ENCODE data around the gene RASAL2.
A peak's percentile ranks its signal among the peaks of the same experiment; 100 is the strongest.

Gene RASAL2

DNA sequence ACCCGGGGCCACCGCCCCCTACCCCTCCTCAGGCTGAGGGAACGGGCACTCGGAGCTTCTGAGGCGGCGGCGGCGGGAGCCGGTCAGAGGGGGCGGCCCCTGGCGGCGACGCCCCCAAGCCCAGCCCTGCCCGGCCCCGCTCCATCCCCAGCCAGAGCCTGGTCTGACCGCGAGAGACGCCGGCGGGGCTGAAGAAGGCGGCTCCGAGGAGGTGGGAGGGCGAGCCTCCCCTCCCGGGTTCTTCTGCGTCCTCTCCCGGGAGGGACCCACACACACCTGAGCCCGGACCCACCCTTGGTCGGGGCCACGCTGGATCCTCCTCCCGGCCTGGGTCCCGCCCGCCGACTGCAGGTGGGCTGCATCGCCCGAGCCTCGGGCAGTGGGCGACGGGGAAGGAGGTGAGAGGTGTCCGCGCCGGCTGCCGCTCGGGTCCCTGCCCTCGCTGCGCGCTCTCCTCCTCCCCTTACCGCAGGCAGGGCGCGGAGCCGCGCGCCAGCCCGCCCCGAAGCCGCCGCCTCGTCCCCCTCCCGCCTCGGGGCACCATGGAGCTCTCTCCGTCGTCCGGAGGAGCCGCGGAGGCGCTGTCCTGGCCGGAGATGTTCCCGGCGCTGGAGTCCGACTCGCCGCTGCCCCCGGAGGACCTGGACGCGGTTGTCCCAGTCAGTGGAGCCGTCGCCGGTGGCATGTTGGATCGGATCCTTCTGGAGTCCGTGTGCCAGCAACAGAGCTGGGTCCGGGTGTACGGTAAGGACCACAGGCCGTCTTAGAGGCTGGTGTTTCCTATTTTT lies at the start of gene RASAL2:
TSS of gene RASAL2 (plus strand) at position 154 of the 788 bp plus-strand sequence. CDS start at position 543, 389 bp downstream.
- H3K4me2 ChIP-seq (ENCODE audit: low read depth, low read length, poor library complexity, severe bottlenecking), result peak within 1 kb of the TSS; percentile 39
- H3F3A ChIP-seq (ENCODE audit: insufficient read depth), result no peaks in the 10 kb centered on the region
- TF ChIP-seq EZH2phosphoT487 (conservative IDR thresholded peaks at IDR 0.05; ENCODE audit: low read length), result no peak
- TF ChIP-seq, protein P1, sequence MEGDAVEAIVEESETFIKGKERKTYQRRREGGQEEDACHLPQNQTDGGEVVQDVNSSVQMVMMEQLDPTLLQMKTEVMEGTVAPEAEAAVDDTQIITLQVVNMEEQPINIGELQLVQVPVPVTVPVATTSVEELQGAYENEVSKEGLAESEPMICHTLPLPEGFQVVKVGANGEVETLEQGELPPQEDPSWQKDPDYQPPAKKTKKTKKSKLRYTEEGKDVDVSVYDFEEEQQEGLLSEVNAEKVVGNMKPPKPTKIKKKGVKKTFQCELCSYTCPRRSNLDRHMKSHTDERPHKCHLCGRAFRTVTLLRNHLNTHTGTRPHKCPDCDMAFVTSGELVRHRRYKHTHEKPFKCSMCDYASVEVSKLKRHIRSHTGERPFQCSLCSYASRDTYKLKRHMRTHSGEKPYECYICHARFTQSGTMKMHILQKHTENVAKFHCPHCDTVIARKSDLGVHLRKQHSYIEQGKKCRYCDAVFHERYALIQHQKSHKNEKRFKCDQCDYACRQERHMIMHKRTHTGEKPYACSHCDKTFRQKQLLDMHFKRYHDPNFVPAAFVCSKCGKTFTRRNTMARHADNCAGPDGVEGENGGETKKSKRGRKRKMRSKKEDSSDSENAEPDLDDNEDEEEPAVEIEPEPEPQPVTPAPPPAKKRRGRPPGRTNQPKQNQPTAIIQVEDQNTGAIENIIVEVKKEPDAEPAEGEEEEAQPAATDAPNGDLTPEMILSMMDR (IDR thresholded peaks at IDR 0.05; ENCODE audit: insufficient read depth, low read length, poor library complexity, severe bottlenecking), result no peak
- no peak within 1 kb of the TSS for H3K27ac ChIP-seq (ENCODE audit: low read depth, low read length)
- H3K36me3 ChIP-seq (ENCODE audit: low read length), result no peaks in the 10 kb centered on the region
- peak within 1 kb of the TSS; percentile 43 for H3K4me3 ChIP-seq (ENCODE audit: insufficient read depth, low read length, poor library complexity, severe bottlenecking)
- H3K9me2 ChIP-seq (replicated peaks; ENCODE audit: insufficient read depth, low read length), result no peaks in the 10 kb centered on the region
- no peaks in the 10 kb centered on the region for H3K27me3 ChIP-seq (ENCODE audit: low read length)
- H4K20me1 ChIP-seq (ENCODE audit: low read depth, low read length), result no peaks in the 10 kb centered on the region
- H3K9me3 ChIP-seq (ENCODE audit: insufficient read depth, low read length), result no peaks in the 10 kb centered on the region
- H3K9ac ChIP-seq (ENCODE audit: low read length), result peak within 1 kb of the TSS; percentile 43
- H2AFZ ChIP-seq (ENCODE audit: low read depth, low read length, severe bottlenecking), result no peak within 1 kb of the TSS
- no peaks in the 10 kb centered on the region for H3K79me2 ChIP-seq (ENCODE audit: insufficient read depth, low read length)

DNA sequence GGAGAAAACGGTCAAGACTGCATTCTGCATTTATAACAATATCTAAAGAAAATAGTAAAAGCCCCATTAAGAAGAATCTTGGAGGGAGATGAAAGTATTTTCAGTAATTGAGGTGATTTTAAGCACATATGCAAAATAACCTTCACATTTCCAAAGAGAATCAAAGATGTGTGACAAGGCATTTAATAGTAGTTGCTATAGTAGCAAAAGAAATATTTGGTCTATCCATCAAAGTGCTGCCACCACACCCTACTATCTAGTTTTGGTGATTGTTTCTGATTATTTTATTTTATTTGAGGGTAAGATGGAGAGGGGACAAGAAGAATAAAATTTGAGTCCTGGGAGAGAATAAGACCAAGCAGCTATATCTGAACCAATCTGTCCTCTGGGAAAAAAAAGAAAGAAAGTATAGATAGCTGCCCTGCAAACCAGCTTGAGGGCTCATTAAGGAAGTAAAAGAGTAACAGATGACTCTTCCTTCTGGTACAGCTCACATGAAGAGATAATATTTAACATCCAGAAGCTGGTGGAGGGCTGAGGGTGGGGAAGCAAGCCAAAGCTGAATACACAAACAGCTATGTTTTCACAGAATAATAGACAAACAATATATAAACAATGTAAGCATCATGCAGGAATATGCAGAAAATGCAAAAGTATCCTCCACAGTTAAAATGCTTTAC lies 47.2 kb upstream of the RASAL2 start:
- H3K27ac ChIP-seq (ENCODE audit: low read depth, low read length), result no peak overlapping the region

DNA sequence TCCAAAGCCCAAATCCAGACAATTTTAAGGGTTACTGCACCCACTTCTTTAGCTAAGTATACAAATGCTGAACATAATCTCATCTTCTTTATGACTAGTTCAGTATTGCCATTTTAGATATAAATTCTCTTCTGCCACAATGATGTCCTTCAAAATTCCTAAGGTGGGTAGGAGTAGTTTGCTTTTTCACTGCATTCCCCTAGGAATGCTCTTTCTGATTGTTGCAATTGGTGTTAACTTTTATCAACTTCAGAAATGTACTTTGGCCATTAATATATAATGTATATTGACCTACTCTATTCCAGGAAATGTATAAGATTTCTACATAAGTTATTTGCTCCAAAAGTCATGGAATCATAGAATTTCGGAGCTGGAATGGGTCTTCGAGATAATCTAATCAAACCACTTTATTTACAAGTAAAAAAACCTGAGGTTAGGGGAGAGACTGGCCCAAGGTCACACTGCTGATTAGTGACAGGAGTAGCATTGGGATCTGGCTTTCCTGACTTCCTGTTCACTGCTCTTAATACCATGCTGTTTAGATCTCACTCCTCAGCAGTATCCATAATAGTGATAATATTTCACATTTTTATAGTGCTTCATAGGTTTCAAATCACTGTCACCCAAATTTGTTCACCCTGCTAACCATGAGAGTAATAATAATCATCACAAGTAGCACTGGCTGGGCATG lies 46.4 kb upstream of the RASAL2 start:
- H3K27me3 ChIP-seq (ENCODE audit: low read length), result no peaks in the 10 kb centered on the region
- no peak overlapping the region for H3K27ac ChIP-seq (ENCODE audit: low read depth, low read length)
- no peak overlapping the region for H3K4me3 ChIP-seq (ENCODE audit: insufficient read depth, low read length, poor library complexity, severe bottlenecking)
- no peak overlapping the region for H3K4me2 ChIP-seq (ENCODE audit: low read depth, low read length, poor library complexity, severe bottlenecking)
- no peaks in the 10 kb centered on the region for H3K36me3 ChIP-seq (ENCODE audit: low read length)
- no peaks in the 10 kb centered on the region for H3K9me2 ChIP-seq (replicated peaks; ENCODE audit: insufficient read depth, low read length)
- TF ChIP-seq, protein P1 (IDR thresholded peaks at IDR 0.05; ENCODE audit: insufficient read depth, low read length, poor library complexity, severe bottlenecking), result no peak
- no peak for TF ChIP-seq EZH2phosphoT487 (conservative IDR thresholded peaks at IDR 0.05; ENCODE audit: low read length)
- H2AFZ ChIP-seq (ENCODE audit: low read depth, low read length, severe bottlenecking), result no peak overlapping the region
- no peak overlapping the region for H3K9ac ChIP-seq (ENCODE audit: low read length)
- no peaks in the 10 kb centered on the region for H3F3A ChIP-seq (ENCODE audit: insufficient read depth)
- H3K79me2 ChIP-seq (ENCODE audit: insufficient read depth, low read length), result no peaks in the 10 kb centered on the region
- no peaks in the 10 kb centered on the region for H4K20me1 ChIP-seq (ENCODE audit: low read depth, low read length)
- H3K9me3 ChIP-seq (ENCODE audit: insufficient read depth, low read length), result no peaks in the 10 kb centered on the region

More for the DNA sequence above, 47.2 kb upstream of the RASAL2 start:
- Histone ChIP-seq H3K9me3 (ENCODE audit: insufficient read depth, low read length) (no peaks in the 10 kb centered on the region), H3K27me3 (ENCODE audit: low read length) (no peaks in the 10 kb centered on the region), H3K4me3 (ENCODE audit: insufficient read depth, low read length, poor library complexity, severe bottlenecking) (no peak overlapping the region), H3K9ac (ENCODE audit: low read length) (no peak overlapping the region), H2AFZ (ENCODE audit: low read depth, low read length, severe bottlenecking) (no peak overlapping the region), H3F3A (ENCODE audit: insufficient read depth) (no peaks in the 10 kb centered on the region), H3K79me2 (ENCODE audit: insufficient read depth, low read length) (no peaks in the 10 kb centered on the region), H4K20me1 (ENCODE audit: low read depth, low read length) (no peaks in the 10 kb centered on the region), H3K4me2 (ENCODE audit: low read depth, low read length, poor library complexity, severe bottlenecking) (no peak overlapping the region), H3K36me3 (ENCODE audit: low read length) (no peaks in the 10 kb centered on the region), H3K9me2 (replicated peaks; ENCODE audit: insufficient read depth, low read length) (no peaks in the 10 kb centered on the region)
- TF ChIP-seq EZH2phosphoT487 (conservative IDR thresholded peaks at IDR 0.05; ENCODE audit: low read length), result no peak
- TF ChIP-seq, protein P1 (IDR thresholded peaks at IDR 0.05; ENCODE audit: insufficient read depth, low read length, poor library complexity, severe bottlenecking), result no peak
